ENCODE measurements around the gene PKP3. TPM values are rescaled to one million over a fixed set of nuclear protein-coding genes. Genes with fewer than 3 reads are reported as not detected.

Gene PKP3
- polyA plus RNA-seq, 1 donor (not counting 4 experiments of a cell fraction or from before 2014, with no cell fraction given): 125 TPM

GRCh38 chr11:380996-381395, 13.0 kb upstream of the PKP3 start:
- H3K27ac ChIP-seq (ENCODE audit: control insufficient read depth, insufficient read depth, low read length): no peak overlapping the region
- no peak overlapping the region for H2AFZ ChIP-seq (ENCODE audit: control insufficient read depth, low read length)
- no peak overlapping the region for H3K4me2 ChIP-seq (ENCODE audit: control insufficient read depth, extremely low read depth, insufficient read depth, low read depth, low read length)
- no peak overlapping the region for H3K9ac ChIP-seq (ENCODE audit: control insufficient read depth, extremely low read depth, insufficient read depth, low read length)
- no peaks in the 10 kb centered on the region for H3K79me2 ChIP-seq (ENCODE audit: control insufficient read depth, insufficient read depth, low read length)
- FAIRE-seq: no peak
- H3K9me1 ChIP-seq (ENCODE audit: control insufficient read depth, extremely low read depth, insufficient read depth, low read length): no peaks in the 10 kb centered on the region
- no peak for TF ChIP-seq EZH2 (IDR thresholded peaks at IDR 0.05; ENCODE audit: low read length)
- TF ChIP-seq, protein P1, sequence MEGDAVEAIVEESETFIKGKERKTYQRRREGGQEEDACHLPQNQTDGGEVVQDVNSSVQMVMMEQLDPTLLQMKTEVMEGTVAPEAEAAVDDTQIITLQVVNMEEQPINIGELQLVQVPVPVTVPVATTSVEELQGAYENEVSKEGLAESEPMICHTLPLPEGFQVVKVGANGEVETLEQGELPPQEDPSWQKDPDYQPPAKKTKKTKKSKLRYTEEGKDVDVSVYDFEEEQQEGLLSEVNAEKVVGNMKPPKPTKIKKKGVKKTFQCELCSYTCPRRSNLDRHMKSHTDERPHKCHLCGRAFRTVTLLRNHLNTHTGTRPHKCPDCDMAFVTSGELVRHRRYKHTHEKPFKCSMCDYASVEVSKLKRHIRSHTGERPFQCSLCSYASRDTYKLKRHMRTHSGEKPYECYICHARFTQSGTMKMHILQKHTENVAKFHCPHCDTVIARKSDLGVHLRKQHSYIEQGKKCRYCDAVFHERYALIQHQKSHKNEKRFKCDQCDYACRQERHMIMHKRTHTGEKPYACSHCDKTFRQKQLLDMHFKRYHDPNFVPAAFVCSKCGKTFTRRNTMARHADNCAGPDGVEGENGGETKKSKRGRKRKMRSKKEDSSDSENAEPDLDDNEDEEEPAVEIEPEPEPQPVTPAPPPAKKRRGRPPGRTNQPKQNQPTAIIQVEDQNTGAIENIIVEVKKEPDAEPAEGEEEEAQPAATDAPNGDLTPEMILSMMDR (optimal IDR thresholded peaks at IDR 0.05 in 1 of 3, IDR thresholded peaks at IDR 0.05 in 1 of 3, conservative IDR thresholded peaks at IDR 0.05 in 1 of 3; ENCODE audit: extremely low read depth in 1 of 3, insufficient read depth in 2 of 3, low read length in 3 of 3): no peak
- H3K27me3 ChIP-seq (ENCODE audit: control insufficient read depth, extremely low read depth, insufficient read depth, low read length): no peaks in the 10 kb centered on the region
- dilution Hi-C loops (cut with MboI; ENCODE audit: extremely low pct_ligation_motif_present, low sequenced_read_pairs): no loop called here
- H3K9me3 ChIP-seq (ENCODE audit: control insufficient read depth, low read depth, low read length): no peaks in the 10 kb centered on the region
- peaks cover 0 to 2% of the 10 kb centered on the region in 2 experiments for H3K36me3 ChIP-seq (ENCODE audit: control insufficient read depth in 2 of 2, extremely low read depth in 1 of 2, insufficient read depth in 2 of 2, low read length in 2 of 2)
- peaks cover 4% of the 10 kb centered on the region for H4K20me1 ChIP-seq (ENCODE audit: control insufficient read depth, extremely low read depth, insufficient read depth, low read length)
- no peak for DNase-seq (ENCODE audit: low read depth, low spot score)
- H3K4me1 ChIP-seq (ENCODE audit: control insufficient read depth, extremely low read depth, insufficient read depth, low read length): no peaks in the 10 kb centered on the region
- no peak overlapping the region for H3K4me3 ChIP-seq (ENCODE audit: control insufficient read depth in 2 of 3, extremely low read depth in 1 of 3, insufficient read depth in 2 of 3, low read depth in 1 of 3, low read length in 3 of 3)

GRCh38 chr11:381501-382072, 12.4 kb upstream of the PKP3 start:
- FAIRE-seq: no peak
- H3K36me3 ChIP-seq (ENCODE audit: control insufficient read depth in 2 of 2, extremely low read depth in 1 of 2, insufficient read depth in 2 of 2, low read length in 2 of 2): peaks cover 0 to 4% of the 10 kb centered on the region in 2 experiments
- TF ChIP-seq, protein P1 (optimal IDR thresholded peaks at IDR 0.05 in 1 of 3, IDR thresholded peaks at IDR 0.05 in 1 of 3, conservative IDR thresholded peaks at IDR 0.05 in 1 of 3; ENCODE audit: extremely low read depth in 1 of 3, insufficient read depth in 2 of 3, low read length in 3 of 3): no peak
- no peak for TF ChIP-seq EZH2 (IDR thresholded peaks at IDR 0.05; ENCODE audit: low read length)
- no peaks in the 10 kb centered on the region for H3K79me2 ChIP-seq (ENCODE audit: control insufficient read depth, insufficient read depth, low read length)
- no peak overlapping the region for H3K27ac ChIP-seq (ENCODE audit: control insufficient read depth, insufficient read depth, low read length)
- no peaks in the 10 kb centered on the region for H3K27me3 ChIP-seq (ENCODE audit: control insufficient read depth, extremely low read depth, insufficient read depth, low read length)
- dilution Hi-C loops (cut with MboI; ENCODE audit: extremely low pct_ligation_motif_present, low sequenced_read_pairs): no loop called here
- peaks cover 4% of the 10 kb centered on the region for H4K20me1 ChIP-seq (ENCODE audit: control insufficient read depth, extremely low read depth, insufficient read depth, low read length)
- H3K9me1 ChIP-seq (ENCODE audit: control insufficient read depth, extremely low read depth, insufficient read depth, low read length): no peaks in the 10 kb centered on the region
- no peaks in the 10 kb centered on the region for H3K4me1 ChIP-seq (ENCODE audit: control insufficient read depth, extremely low read depth, insufficient read depth, low read length)
- no peak for DNase-seq (ENCODE audit: low read depth, low spot score)
- H3K4me3 ChIP-seq (ENCODE audit: control insufficient read depth in 2 of 3, extremely low read depth in 1 of 3, insufficient read depth in 2 of 3, low read depth in 1 of 3, low read length in 3 of 3): no peak overlapping the region
- no peak overlapping the region for H2AFZ ChIP-seq (ENCODE audit: control insufficient read depth, low read length)
- H3K9ac ChIP-seq (ENCODE audit: control insufficient read depth, extremely low read depth, insufficient read depth, low read length): no peak overlapping the region
- no peak overlapping the region for H3K4me2 ChIP-seq (ENCODE audit: control insufficient read depth, extremely low read depth, insufficient read depth, low read depth, low read length)
- peaks cover 4% of the 10 kb centered on the region for H3K9me3 ChIP-seq (ENCODE audit: control insufficient read depth, low read depth, low read length)
